HT1080 (cell line): ENCODE measurements around the gene UBXN6. TPM values are rescaled to one million over a fixed set of nuclear protein-coding genes. Genes with fewer than 3 reads are reported as not detected.
A peak's percentile ranks its signal among the peaks of the same experiment; 100 is the strongest.

Source experiments
- DNase-seq: peaks from one replicate; pipeline ENCODE4 v3.0.0-alpha.2; 2015; ENCODE audit warnings: low read depth
- total RNA-seq: library from RNA; depleted of rRNA; stranded (reverse); fragments of >200 nt; shearing (Covaris generic); gene quantifications from 2 replicates; pipeline ENCODE4 v1.2.3, GENCODE V29; 2014

UBXN6 gene
- total RNA-seq, 1 experiment from 2014 or later = 75.4 TPM

DNA sequence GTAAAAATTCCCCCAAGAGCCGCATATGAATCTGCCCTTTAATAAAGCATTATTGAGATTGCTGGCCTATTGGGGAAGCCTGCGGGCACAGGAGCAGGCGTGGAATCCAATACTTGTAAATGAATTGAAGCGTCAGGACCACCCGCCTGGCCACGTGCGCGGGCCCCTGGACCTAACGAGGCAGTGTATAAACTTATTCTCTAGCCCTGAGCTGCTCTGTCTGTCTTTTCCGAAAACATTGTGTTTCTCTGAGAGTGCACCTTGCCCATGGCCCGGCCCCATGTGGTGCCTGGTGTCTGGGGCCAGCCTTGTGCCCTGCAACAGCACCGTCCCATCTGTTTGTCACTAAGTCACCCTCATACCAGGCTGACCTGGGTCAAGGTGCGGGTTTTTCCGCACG, 14.4 kb downstream of the UBXN6 start:
- DNase-seq = no peak

GRCh38 chr19:4442819-4443146, 14.8 kb downstream of the UBXN6 start:
- DNase-seq = no peak

DNA sequence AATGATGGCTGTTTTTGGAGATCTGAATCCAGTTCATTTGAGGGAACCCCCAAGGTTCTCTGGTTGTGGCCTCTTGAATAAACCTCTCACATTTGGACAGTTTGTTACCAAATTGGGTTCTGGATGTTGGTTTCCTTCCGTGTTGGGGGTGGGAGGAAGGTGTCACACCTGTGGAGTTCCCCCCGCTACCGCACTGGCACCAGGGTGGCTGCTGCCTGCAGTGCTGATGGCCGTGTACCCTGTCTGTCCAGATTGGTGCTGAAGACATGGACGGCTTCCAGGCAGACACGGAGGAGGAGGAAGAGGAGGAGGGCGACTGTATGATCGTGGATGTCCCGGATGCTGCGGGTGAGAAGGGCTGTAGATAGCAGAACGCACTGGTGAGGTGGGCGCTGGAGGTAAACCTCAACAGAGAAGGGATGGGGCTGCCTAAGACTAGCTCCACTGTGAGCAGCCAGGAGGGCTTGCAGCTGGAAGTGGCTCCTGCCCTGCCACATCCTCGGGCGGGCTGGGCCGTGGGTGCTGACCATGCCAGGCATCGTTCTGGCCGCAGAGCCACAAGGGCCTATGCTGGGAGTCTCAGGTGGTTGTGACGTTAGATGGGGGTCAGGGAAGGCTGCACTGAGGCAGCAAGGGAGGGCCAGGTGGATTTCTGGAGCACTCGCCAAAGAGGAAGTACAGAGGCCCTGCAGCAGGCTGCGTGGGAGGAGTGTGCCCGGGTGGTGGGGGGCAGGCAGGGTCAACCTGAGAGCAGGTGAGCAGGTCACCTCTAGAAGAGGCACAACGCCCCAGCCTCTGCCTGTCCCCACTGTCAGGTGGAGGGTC, 15.4 kb downstream of the UBXN6 start:
- no peak for DNase-seq

GRCh38 chr19:4439243-4439642, 18.4 kb downstream of the UBXN6 start:
- no peak for DNase-seq

GRCh38 chr19:4437103-4437502, 20.5 kb downstream of the UBXN6 start:
- no peak for DNase-seq

- DNase-seq = no peak
Observed at GRCh38 chr19:4436231-4436630, 21.4 kb downstream of the UBXN6 start.

GRCh38 chr19:4434391-4434790, 23.2 kb downstream of the UBXN6 start:
- DNase-seq = no peak

DNA sequence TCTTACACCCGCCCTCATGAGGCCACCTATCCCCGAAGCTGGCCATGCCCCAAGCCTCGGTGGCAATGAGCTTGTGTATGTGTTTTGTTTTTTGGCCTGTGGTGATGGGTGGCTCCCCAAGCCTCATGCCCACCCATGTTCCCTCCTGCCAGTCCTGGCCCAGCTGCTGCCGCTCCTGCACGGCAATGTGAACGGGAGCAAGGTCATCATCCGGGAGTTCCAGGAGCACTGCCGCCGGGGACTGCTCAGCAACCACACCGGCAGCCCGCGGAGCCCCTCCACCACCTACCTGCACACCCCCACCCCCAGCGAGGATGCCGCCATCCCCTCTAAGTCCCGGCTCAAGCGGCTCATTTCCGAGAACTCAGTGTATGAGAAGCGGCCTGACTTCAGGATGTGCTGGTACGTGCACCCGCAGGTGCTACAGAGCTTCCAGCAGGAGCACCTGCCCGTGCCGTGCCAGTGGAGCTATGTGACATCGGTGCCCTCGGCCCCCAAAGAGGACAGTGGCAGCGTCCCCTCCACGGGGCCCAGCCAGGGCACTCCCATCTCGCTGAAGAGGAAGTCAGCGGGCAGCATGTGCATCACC, 24.6 kb downstream of the UBXN6 start:
- no peak for DNase-seq

DNA sequence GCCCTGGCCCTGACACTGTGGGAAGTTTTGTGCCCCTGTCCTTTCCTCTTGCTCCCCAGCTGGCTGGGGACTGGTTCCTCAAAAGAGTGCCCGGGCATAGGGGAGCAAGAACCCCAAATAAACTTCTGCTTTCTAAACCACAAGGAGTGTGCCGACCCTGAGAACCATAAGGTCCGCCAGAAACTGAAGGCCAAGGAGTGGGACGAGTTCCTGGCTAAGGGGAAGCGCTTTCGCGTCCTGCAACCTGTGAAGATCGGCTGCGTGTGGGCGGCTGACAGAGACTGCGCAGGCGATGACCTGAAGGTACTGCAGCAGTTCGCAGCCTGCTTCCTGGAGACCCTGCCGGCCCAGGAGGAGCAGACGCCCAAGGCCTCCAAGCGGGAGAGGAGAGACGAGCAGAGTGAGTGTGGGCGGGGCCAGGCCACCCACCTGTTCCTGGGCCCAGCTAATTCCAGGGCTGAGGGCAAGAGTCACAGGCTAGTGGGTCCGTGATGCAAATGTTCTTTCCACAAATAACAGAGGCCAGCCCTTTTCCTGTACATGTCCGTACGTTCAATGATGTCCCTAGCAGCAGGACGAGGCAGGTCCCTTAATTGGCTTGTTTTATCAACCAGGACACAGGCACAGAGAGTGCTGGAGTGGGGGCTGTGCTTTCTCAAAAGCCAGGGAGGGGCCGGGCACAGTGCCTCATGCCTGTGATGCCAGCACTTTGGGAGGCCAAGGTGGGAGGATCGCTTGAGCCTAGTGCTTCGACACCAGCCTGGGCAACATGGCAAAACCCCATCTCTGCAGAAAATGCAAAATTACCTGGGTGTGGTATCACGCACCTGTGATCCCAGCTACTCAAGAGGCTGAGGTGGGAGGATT, 25.6 kb downstream of the UBXN6 start:
- DNase-seq = no peak

DNA sequence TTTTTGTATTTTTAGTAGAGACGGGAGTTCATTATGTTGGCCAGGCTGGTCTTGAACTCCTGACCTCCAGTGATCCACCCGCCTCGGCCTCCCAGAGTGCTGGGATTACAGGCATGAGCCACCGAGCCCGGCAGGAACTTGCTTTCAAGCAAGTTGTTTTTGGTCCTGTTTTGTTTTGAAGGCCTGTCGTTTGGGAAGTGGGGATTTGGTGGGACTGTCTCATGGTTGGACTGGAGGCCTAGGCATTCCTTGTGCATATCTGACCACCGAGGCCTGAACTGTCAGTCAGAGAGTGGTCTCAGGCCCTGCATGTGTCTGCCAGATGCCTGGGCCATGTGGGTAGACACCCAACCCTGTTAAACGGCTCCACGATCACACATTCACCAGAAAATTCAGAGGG, 26.3 kb downstream of the UBXN6 start:
- DNase-seq = no peak

GRCh38 chr19:4430760-4431159, 26.8 kb downstream of the UBXN6 start:
- DNase-seq = no peak

- no peak for DNase-seq
Observed at GRCh38 chr19:4429771-4430171, 27.8 kb downstream of the UBXN6 start.

DNA sequence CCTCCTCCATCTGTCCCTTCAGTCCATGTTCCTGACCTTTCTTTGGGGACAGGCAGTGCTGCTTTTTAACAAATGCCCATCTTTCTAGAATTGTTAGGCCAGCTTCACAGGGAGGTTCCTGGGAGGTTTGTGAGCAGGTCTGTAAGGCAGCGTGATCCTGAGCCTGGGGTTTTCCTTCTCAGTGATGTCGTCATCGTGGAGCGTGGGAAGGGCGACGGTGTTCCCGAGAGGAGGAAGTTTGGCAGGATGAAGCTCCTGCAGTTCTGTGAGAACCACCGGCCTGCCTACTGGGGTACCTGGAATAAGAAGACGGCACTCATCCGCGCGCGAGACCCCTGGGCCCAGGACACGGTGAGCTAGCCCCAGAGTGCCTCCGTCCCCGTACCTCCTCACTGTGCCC, 28.3 kb downstream of the UBXN6 start:
- DNase-seq = no peak

DNA sequence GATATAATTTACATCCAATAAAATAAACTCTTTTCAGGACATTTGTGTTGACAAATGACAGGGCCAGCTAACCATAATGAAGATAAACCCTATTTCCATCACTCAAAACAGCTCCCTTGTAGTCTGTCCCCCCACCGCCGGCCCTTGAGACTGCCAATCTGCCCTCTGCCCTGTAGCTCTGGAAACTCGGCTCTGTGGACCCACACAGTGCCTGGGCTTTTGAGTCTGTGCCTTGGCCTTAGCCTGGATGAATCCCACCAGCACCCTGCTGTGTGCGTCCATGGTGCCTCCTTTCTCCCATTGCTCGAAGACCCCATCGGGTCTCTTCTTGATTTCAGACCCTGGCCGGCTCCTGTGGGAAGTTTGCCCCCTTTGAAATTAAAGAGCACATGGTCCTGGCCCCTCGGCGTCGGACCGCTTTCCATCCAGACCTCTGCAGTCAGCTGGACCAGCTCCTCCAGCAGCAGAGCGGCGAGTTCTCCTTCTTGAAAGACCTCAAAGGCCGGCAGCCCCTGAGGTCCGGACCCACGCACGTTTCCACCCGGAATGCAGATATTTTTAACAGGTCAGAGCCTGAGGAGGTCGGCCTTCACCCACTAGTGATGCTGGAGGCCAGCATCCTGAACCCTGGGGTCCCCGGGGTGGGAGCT, 29.1 kb downstream of the UBXN6 start:
- no peak for DNase-seq

GRCh38 chr19:4425537-4425936, 32.1 kb downstream of the UBXN6 start:
- no peak for DNase-seq

- DNase-seq = no peak
Observed at GRCh38 chr19:4423416-4424126, 34.0 kb downstream of the UBXN6 start.

- DNase-seq = no peak
Observed at GRCh38 chr19:4416268-4416667, 41.3 kb downstream of the UBXN6 start.

GRCh38 chr19:4415352-4415751, 42.2 kb downstream of the UBXN6 start:
- no peak for DNase-seq

GRCh38 chr19:4414800-4415321, 42.7 kb downstream of the UBXN6 start:
- DNase-seq = no peak

DNA sequence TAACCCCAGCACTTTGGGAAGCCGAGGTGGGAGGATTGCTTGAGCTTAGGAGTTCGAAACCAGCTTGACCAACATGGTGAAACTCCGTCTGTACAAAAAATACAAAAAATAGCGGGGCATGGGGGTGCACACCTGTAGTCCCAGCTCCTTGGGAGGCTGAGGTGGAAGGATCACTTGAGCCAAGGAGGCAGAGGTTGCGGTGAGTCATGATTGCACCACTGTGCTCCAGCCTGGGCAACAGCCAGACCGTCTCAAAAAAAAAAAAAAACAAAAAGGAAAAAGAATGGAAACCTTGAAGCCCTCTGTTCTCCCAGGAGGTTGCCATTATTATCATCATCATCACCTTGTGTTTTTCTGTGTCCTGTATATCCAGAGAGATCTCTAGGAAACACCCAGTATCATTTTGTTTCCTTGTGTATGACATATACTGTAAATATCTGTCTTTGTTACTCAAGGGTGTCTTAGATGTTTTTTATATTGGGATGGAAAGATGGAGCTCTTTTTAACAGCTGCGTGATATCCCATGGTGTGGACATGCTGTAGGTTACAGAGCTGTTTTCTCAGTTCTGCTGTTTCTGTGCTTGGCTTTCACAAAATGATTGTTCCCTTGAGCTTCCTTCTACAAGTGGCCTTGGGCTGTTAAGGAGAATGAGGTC, 43.3 kb downstream of the UBXN6 start:
- peak; percentile 8 for DNase-seq
